AG04450 (cell line): ENCODE data around the gene IP6K3. TPM values are rescaled to one million over a fixed set of nuclear protein-coding genes. Genes with fewer than 3 reads are reported as not detected.

Experiments used
- CTCF ChIA-PET: fragments of 300-600, 350-600 bp; formaldehyde crosslinking; extraction: SDS; loops from one replicate; lab custom pipeline; 2022; ENCODE audit warnings: antibody characterized with exemption, inconsistent platforms; lab: Charles Lee
- POLR2A ChIA-PET: fragments of 350-600 bp; formaldehyde crosslinking; extraction: SDS; loops from one replicate; lab custom pipeline; 2021; ENCODE audit warnings: antibody characterized with exemption, inconsistent platforms; lab: Yijun Ruan, JAX
- DNase-seq: peaks from one replicate; pipeline ENCODE4 v3.0.0-alpha.2; 2011; ENCODE audit warnings: low read depth, low spot score
- H3K27ac ChIP-seq: one replicate; pipeline ENCODE4 v1.5.1; 2012; ENCODE audit warnings: low read depth, low read length, control low read depth
- H3K27me3 ChIP-seq: one replicate; pipeline ENCODE4 v1.6.0; 2012; ENCODE audit warnings: low read length; ENCODE audit not compliant: control insufficient read depth, insufficient read depth
- H3K4me3 ChIP-seq: 2 replicates; pipeline ENCODE4 v1.5.1; 2011; ENCODE audit warnings: mild to moderate bottlenecking, low read depth, low read length, control low read depth
- H3K9me3 ChIP-seq: 2 replicates; pipeline ENCODE4 v1.5.1; 2012; ENCODE audit warnings: low read length; ENCODE audit not compliant: control insufficient read depth, insufficient read depth
- CTCF ChIP-seq: IDR thresholded peaks from 2 replicates; pipeline ENCODE4 v1.5.1; 2011; ENCODE audit warnings: low read depth, low read length, control low read depth, inconsistent platforms
- polyA plus RNA-seq: library from polyadenylated mRNA; depleted of rRNA; stranded (reverse); fragments of >200 nt; gene quantifications from 2 replicates; pipeline ENCODE4 v1.2.3, GENCODE V29; 2011

Gene IP6K3
- polyA plus RNA-seq, 1 experiment = 1.1 TPM

GRCh38 chr6:33750244-33750991 lies 3.7 kb upstream of the IP6K3 start:
- no peak overlapping the region for H3K27ac ChIP-seq
- H3K4me3 ChIP-seq = no peak overlapping the region
- CTCF ChIA-PET = interaction anchor here (0.6 to 2.9 kb wide), 7 partner anchors 10 to 405 kb away, joined by 3 to 11 read pairs (median 4); no protein-coding TSS in a partner anchor
- POLR2A ChIA-PET = interaction anchor here (0.6 to 2.1 kb wide), 5 partner anchors 19 to 1920 kb away, joined by 3 to 15 read pairs (median 5); no protein-coding TSS in a partner anchor
- DNase-seq = no peak
- no peak for TF ChIP-seq CTCF
- H3K9me3 ChIP-seq = no peaks in the 10 kb centered on the region; the same call in 1 of the 2 replicates
- peaks cover 6% of the 10 kb centered on the region for H3K27me3 ChIP-seq

GRCh38 chr6:33749401-33749800 lies 2.7 kb upstream of the IP6K3 start:
- DNase-seq = no peak
- no peaks in the 10 kb centered on the region for H3K9me3 ChIP-seq
- CTCF ChIA-PET = interaction anchor here (0.8 kb wide), 1 partner anchor 13 kb away, joined by 3 read pairs; no protein-coding TSS in a partner anchor

GRCh38 chr6:33748841-33749240 lies 2.1 kb upstream of the IP6K3 start:
- DNase-seq = no peak
- ChIA-PET CTCF (no interaction called here), POLR2A (no interaction called here)
- no peak overlapping the region for H3K27ac ChIP-seq
- no peak for TF ChIP-seq CTCF
- no peak overlapping the region for H3K4me3 ChIP-seq
- H3K9me3 ChIP-seq = no peaks in the 10 kb centered on the region
- H3K27me3 ChIP-seq = peaks cover 5% of the 10 kb centered on the region

More at GRCh38 chr6:33749401-33749800, 2.7 kb upstream of the IP6K3 start:
- no peak for TF ChIP-seq CTCF
- POLR2A ChIA-PET = interaction anchor here (0.7 kb wide), 1 partner anchor 277 kb away, joined by 3 read pairs; no protein-coding TSS in a partner anchor
- peaks cover 3% of the 10 kb centered on the region for H3K27me3 ChIP-seq
- H3K27ac ChIP-seq = no peak overlapping the region
- no peak overlapping the region for H3K4me3 ChIP-seq

GRCh38 chr6:33747823-33748222 lies 1.1 kb upstream of the IP6K3 start:
- no peak for TF ChIP-seq CTCF
- POLR2A ChIA-PET = no interaction called here
- H3K4me3 ChIP-seq = no peak overlapping the region
- H3K27ac ChIP-seq = no peak overlapping the region
- H3K27me3 ChIP-seq = peaks cover 15% of the 10 kb centered on the region
- H3K9me3 ChIP-seq = no peaks in the 10 kb centered on the region
- no peak for DNase-seq
- CTCF ChIA-PET = interaction anchor here (0.9 to 5.2 kb wide), 2 partner anchors 25 to 280 kb away, joined by 3 to 57 read pairs; no protein-coding TSS in a partner anchor

- Histone ChIP-seq H3K27me3 (peaks cover 22% of the 10 kb centered on the region), H3K4me3 (peak overlapping the region; percentile 38), H3K27ac (peak overlapping the region; percentile 61), H3K9me3 (no peaks in the 10 kb centered on the region)
- CTCF ChIA-PET = interaction anchor here (0.8 to 5.2 kb wide), 14 partner anchors 8 to 409 kb away, joined by 3 to 62 read pairs (median 10); partner anchors contain the start of gene UQCC2
- TF ChIP-seq CTCF = peak; percentile 13; the same call in 1 of the 2 replicates
- DNase-seq = no peak
- POLR2A ChIA-PET = interaction anchor here (0.7 to 1.8 kb wide), 5 partner anchors 12 to 34 kb away, joined by 3 to 9 read pairs (median 4); partner anchors contain the start of gene UQCC2
Observed at GRCh38 chr6:33746036-33746600, 587 bp downstream of the IP6K3 start.
